Measurements from ENCODE around the gene ETS2.

The ETS2 gene

DNA sequence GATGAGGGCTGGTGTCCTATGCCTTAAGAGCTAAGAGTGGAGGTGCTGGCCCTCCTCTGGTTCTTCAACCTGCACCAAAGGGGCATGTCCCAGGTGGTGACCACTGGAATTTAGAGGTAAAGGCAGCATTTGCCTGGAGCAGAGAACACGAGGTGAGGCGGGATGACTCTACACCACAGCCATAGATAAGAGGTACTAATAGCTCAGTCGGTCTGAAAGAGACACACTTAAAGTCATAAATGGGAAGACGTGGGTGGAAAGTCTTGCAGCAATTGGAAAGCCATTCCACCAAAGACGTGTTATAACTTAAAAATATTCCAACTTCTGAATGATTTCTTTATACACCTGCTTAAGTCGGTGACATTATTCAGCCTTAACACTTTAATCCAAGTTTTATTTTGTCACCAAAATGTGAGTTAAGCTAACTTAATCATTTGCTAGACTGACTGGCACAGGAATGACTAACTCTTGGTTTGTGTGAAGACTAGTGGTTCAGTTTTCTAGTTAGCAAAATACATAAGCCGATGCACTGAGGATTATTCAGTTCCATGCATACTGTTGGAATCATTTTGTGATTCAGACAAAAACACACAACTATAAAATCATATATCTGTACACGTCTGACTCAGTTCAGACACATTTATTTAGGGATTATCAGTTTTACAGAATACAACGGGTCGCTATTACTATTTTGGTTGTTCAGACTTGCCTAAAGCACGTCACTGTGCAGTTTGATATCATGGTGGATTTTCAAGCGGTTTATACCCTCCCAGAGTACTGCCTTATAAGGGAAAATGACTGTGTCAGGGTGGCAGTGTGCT, 4.6 kb upstream of the ETS2 start:
- H3K4me3 ChIP-seq (ENCODE audit: insufficient read depth, low read depth, low read length), result no peak overlapping the region
- H3K27me3 ChIP-seq (ENCODE audit: control insufficient read depth, insufficient read depth, low read length, poor library complexity, severe bottlenecking), result peaks cover 16% of the 10 kb centered on the region
- H3K36me3 ChIP-seq (ENCODE audit: control insufficient read depth, insufficient read depth, low read length), result no peaks in the 10 kb centered on the region
- H3K4me1 ChIP-seq (ENCODE audit: control insufficient read depth, insufficient read depth, low read length), result peaks cover 4% of the 10 kb centered on the region
- no peak overlapping the region for H3K27ac ChIP-seq (ENCODE audit: insufficient read depth, low read depth, low read length, poor library complexity, severe bottlenecking)
- no peaks in the 10 kb centered on the region for H3K9me3 ChIP-seq (ENCODE audit: control insufficient read depth, low read length)
- WGBS, 2 experiments, result 94% methylated on average over 12 of the region's 12 CpGs

DNA sequence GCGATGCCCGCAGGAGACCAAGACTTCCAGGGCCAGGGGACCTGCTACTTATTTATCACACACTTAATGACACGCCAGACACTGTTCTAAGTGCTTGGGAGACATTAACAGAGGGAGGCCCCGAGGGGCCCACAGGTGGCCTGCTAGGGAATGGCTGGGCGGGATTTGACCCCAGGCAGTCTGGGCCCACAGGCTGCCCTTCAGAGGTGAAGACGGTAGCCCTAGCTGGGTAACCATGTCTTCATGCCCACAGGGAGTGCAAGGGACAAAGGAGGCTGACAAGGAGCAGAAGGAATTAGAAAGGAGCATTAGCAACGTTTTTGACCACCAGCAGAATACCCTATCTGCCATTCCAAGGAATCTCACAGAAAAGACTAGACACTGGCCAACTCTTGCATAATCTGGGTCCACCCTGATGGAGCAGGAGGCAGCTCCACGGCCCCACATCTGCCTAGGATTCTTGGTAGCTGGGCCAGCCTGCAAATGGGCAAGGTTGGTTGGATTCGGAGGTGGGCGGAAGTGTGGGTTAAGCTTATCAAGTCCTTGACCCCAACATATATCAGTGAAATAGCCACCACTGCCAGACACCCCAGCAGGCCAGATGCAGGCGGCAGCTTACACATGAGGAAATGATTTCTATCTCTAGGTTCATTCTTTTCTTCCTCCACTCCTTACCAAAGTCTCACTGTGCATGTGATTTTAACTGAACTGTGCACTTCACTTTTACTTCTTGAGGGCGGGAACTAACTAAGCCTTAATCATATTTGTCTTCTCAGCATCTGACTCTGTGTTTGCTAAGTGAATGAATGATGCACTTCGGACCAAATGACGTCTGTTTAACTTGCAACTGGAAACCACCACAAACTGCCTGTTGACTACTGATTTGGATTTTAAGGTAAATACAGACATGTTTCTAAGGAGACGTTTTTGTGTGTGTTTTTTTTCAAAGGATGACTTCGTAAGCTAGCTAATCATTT, 3.4 kb upstream of the ETS2 start:
- H3K4me3 ChIP-seq (ENCODE audit: insufficient read depth, low read depth, low read length), result no peak overlapping the region
- peaks cover 6% of the 10 kb centered on the region for H3K4me1 ChIP-seq (ENCODE audit: control insufficient read depth, insufficient read depth, low read length)
- H3K27me3 ChIP-seq (ENCODE audit: control insufficient read depth, insufficient read depth, low read length, poor library complexity, severe bottlenecking), result peaks cover 27% of the 10 kb centered on the region
- no peaks in the 10 kb centered on the region for H3K9me3 ChIP-seq (ENCODE audit: control insufficient read depth, low read length)
- 88 to 89% methylated on average over 13 to 16 of the region's 16 CpGs for WGBS, 2 experiments
- H3K27ac ChIP-seq (ENCODE audit: insufficient read depth, low read depth, low read length, poor library complexity, severe bottlenecking), result no peak overlapping the region
- H3K36me3 ChIP-seq (ENCODE audit: control insufficient read depth, insufficient read depth, low read length), result no peaks in the 10 kb centered on the region

DNA sequence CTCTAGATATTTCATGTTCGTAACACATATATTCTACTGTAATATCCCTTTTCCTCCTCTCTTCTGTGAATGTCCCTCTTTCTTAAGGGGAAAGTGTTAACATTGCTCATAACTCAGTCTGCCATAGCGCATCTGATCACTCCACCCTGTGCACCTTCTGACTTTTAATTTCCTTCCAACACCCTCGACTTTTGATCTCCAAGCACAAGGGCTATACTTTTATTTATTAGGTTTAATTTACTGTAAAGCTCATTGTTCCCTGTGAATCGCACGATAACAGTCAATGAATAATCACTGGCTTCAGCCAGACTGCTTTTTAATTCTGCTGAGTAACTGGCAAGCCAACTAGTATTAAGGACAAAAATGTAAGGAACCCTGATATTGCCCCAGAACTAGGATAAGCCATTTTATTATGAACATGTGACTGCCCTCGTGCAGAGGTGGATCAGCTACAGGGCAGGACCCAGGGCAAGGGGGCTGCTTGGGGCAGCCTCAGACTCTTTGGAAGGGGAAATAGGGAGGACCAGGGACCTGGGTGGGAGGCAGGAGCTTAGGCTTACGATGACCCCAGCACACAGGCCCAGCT, 2.6 kb upstream of the ETS2 start:
- Histone ChIP-seq H3K36me3 (ENCODE audit: control insufficient read depth, insufficient read depth, low read length) (no peaks in the 10 kb centered on the region), H3K27me3 (ENCODE audit: control insufficient read depth, insufficient read depth, low read length, poor library complexity, severe bottlenecking) (peaks cover 28% of the 10 kb centered on the region), H3K27ac (ENCODE audit: insufficient read depth, low read depth, low read length, poor library complexity, severe bottlenecking) (no peak overlapping the region), H3K4me3 (ENCODE audit: insufficient read depth, low read depth, low read length) (no peak overlapping the region), H3K4me1 (ENCODE audit: control insufficient read depth, insufficient read depth, low read length) (peaks cover 13% of the 10 kb centered on the region), H3K9me3 (ENCODE audit: control insufficient read depth, low read length) (no peaks in the 10 kb centered on the region)
- WGBS, 2 experiments, result 88 to 94% methylated on average over 6 to 7 of the region's 7 CpGs

DNA sequence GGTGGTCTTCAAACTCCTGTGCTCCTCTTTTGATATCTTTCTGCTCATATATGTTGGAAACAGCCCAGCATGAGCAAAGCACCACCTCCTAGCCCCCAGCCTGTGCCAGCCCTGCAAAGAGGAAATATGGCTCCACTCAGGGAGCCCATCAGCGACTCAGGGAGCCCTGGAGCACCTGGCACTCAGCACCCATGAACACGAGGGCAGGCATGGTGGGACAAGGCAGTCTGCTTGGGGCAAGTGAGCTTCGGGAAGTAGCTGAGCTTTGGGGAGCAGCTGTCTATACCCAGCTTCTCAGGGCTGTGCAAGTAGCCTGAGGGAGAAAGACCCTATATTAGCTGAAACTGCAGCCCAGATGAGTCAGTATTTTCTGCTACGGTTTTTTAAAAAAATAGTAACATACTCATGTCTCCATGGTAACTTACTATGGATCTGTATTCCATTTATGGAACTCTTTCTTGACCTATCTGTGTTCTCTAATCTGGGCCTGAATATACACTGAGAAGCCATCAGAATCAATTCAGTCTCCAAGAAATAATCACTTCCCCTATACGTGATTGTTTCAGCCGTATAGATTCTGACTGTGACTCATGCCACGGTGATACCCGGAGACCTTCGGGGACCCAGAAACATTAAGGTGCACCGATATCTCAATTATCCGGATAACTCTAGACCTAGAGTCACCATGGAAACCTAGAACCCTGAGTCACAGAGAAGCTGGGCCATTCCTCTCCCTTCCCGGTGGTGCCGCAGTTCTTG, 1.5 kb upstream of the ETS2 start:
- peaks cover 28% of the 10 kb centered on the region for H3K27me3 ChIP-seq (ENCODE audit: control insufficient read depth, insufficient read depth, low read length, poor library complexity, severe bottlenecking)
- no peaks in the 10 kb centered on the region for H3K36me3 ChIP-seq (ENCODE audit: control insufficient read depth, insufficient read depth, low read length)
- peaks cover 13% of the 10 kb centered on the region for H3K4me1 ChIP-seq (ENCODE audit: control insufficient read depth, insufficient read depth, low read length)
- H3K4me3 ChIP-seq (ENCODE audit: insufficient read depth, low read depth, low read length), result no peak overlapping the region
- H3K27ac ChIP-seq (ENCODE audit: insufficient read depth, low read depth, low read length, poor library complexity, severe bottlenecking), result no peak overlapping the region
- H3K9me3 ChIP-seq (ENCODE audit: control insufficient read depth, low read length), result no peaks in the 10 kb centered on the region
- 81 to 82% methylated on average over 13 of the region's 13 CpGs for WGBS, 2 experiments

DNA sequence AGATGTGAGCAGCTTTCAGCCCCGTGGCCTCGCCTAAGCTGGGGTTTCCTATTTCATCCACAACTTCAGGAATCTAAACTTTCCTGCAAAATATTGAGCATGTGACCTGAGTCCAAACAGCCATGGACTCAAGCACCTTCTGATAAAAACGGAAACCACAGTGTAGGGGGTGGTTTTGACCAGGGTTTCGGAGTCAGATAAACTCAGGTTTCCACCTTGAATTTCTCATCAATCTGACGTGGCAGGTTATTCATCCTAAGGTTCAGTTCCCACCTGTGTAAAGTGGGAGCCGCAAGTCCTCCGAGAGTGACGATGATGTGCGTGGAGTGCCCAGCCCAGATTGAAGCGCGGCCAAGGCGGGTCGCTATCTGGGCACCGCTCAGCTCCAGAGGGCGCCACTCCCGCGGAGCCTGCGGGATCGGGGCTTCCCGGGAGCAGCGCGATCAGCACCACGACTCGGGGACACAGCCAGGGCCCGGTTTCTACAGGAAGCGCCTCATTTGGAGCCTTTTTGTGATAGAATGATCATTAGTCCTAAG, 871 bp upstream of the ETS2 start:
- Histone ChIP-seq H3K4me1 (ENCODE audit: control insufficient read depth, insufficient read depth, low read length) (peaks cover 13% of the 10 kb centered on the region), H3K9me3 (ENCODE audit: control insufficient read depth, low read length) (no peaks in the 10 kb centered on the region), H3K36me3 (ENCODE audit: control insufficient read depth, insufficient read depth, low read length) (no peaks in the 10 kb centered on the region), H3K27me3 (ENCODE audit: control insufficient read depth, insufficient read depth, low read length, poor library complexity, severe bottlenecking) (peaks cover 28% of the 10 kb centered on the region), H3K27ac (ENCODE audit: insufficient read depth, low read depth, low read length, poor library complexity, severe bottlenecking) (no peak overlapping the region), H3K4me3 (ENCODE audit: insufficient read depth, low read depth, low read length) (peak overlapping the region; percentile 78)
- 13 to 15% methylated on average over 26 of the region's 26 CpGs for WGBS, 2 experiments

DNA sequence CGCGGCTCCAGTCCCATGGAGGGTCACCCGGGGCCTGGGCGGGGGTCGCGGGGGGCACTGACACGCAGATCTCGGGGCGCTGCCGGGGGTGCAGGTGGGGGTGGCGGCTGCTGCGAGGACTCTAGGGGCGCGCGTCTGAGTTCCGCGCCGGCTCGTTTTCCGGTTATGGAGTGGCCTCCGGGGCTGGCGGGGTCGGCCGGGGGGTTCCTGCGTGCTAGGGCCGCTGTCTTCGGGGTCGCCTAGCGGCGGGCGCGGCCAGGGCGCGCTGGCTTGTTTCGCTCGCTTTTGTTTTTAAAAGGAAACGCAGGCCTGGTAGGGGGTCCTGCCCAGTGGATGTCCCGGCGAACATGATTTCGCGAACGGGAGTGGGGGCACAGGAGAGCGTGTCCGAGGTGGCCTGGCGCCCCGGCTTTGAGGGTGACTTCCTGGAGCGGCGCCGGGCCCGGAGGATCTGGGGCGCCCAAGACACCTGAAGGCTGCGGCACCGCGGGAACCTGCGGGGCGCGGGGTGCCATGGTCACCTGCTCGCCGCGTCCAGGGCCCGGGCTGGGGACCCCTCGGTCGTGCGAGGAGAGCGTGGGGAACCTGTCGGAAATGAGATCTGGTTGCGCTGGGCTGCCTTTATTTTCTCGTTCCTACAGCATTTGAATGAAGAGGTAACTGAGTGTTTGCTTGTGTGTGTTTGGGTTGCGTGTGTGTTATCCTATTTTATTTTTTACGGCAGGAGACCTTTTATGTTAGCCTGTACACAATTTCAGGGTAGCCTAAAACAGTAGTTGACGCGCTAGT, 618 bp downstream of the ETS2 start:
- peaks cover 13% of the 10 kb centered on the region for H3K4me1 ChIP-seq (ENCODE audit: control insufficient read depth, insufficient read depth, low read length)
- no peak overlapping the region for H3K27ac ChIP-seq (ENCODE audit: insufficient read depth, low read depth, low read length, poor library complexity, severe bottlenecking)
- H3K9me3 ChIP-seq (ENCODE audit: control insufficient read depth, low read length), result no peaks in the 10 kb centered on the region
- H3K36me3 ChIP-seq (ENCODE audit: control insufficient read depth, insufficient read depth, low read length), result no peaks in the 10 kb centered on the region
- H3K27me3 ChIP-seq (ENCODE audit: control insufficient read depth, insufficient read depth, low read length, poor library complexity, severe bottlenecking), result peaks cover 28% of the 10 kb centered on the region
- H3K4me3 ChIP-seq (ENCODE audit: insufficient read depth, low read depth, low read length), result peak overlapping the region; percentile 78
- WGBS, 2 experiments, result 0 to 1% methylated on average over 72 of the region's 72 CpGs

DNA sequence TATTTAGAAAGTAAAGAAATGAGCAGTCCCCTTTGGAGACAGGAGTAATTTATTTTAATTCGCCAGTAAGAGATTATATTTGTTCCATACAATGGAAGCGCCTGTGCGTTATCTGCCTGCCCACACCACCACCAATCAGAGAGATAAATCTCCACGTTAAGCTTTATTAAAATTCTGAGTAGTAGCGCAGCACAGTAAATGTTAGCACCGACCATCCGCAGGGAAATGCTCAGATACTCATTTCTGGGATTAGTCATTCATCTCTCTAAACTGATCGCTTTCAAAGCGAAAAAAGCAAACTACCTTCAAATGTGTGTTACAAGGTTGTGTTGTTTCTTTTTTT, 1.2 kb downstream of the ETS2 start:
- Histone ChIP-seq H3K27ac (ENCODE audit: insufficient read depth, low read depth, low read length, poor library complexity, severe bottlenecking) (no peak overlapping the region), H3K9me3 (ENCODE audit: control insufficient read depth, low read length) (no peaks in the 10 kb centered on the region)
- 7 to 10% methylated on average over 5 to 9 of the region's 9 CpGs for WGBS, 2 experiments

DNA sequence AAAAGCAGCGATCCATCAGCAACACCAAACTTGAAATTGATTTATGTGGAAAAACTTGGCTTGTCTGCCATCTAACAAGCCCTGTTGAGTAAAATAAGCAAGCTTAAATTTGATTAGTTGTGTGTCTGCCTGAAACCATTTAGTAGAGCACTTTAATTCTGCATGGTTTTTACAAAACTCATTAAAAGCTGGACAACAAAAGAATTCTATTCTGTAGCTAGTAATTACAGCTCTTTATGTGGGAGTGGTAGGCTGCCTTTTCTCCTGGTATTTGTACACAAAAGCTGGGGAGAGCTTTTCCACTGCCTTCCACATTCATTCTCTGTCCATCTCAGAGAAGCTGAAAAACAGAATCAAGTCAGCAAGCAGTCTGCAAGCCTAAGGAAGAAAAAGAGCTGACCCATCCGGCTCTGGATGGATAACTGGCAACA, 1.7 kb downstream of the ETS2 start:
- 34 to 47% methylated on average over 2 of the region's 2 CpGs for WGBS, 2 experiments
- Histone ChIP-seq H3K27ac (ENCODE audit: insufficient read depth, low read depth, low read length, poor library complexity, severe bottlenecking) (no peak overlapping the region), H3K4me3 (ENCODE audit: insufficient read depth, low read depth, low read length) (peak overlapping the region; percentile 78)

More for the DNA sequence above, 1.2 kb downstream of the ETS2 start:
- Histone ChIP-seq H3K4me1 (ENCODE audit: control insufficient read depth, insufficient read depth, low read length) (peaks cover 13% of the 10 kb centered on the region), H3K36me3 (ENCODE audit: control insufficient read depth, insufficient read depth, low read length) (no peaks in the 10 kb centered on the region), H3K27me3 (ENCODE audit: control insufficient read depth, insufficient read depth, low read length, poor library complexity, severe bottlenecking) (peaks cover 28% of the 10 kb centered on the region), H3K4me3 (ENCODE audit: insufficient read depth, low read depth, low read length) (peak overlapping the region; percentile 78)

DNA sequence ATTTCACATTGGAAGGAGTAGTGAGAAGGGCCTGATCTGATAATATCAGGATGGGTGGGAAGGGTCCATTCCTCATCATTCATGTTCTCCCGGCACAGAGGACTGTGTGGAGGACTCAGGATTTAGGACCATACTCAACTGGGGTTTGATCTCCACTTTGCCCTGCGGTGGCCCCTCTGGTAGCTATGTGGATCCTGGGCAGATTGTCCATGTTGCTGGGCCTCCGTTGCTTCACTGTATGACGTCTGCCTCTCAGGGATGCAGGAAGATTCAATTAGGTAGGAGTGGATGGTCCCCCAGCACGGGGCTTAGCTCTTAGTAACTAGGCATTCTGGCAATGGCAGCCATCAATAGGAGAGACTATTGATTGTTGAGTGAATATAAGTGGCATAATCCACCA, 2.3 kb downstream of the ETS2 start:
- 75 to 76% methylated on average over 5 of the region's 5 CpGs for WGBS, 2 experiments

More for the DNA sequence above, 1.7 kb downstream of the ETS2 start:
- Histone ChIP-seq H3K36me3 (ENCODE audit: control insufficient read depth, insufficient read depth, low read length) (no peaks in the 10 kb centered on the region), H3K4me1 (ENCODE audit: control insufficient read depth, insufficient read depth, low read length) (peaks cover 13% of the 10 kb centered on the region), H3K27me3 (ENCODE audit: control insufficient read depth, insufficient read depth, low read length, poor library complexity, severe bottlenecking) (peaks cover 28% of the 10 kb centered on the region), H3K9me3 (ENCODE audit: control insufficient read depth, low read length) (no peaks in the 10 kb centered on the region)

More for the DNA sequence above, 2.3 kb downstream of the ETS2 start:
- no peak overlapping the region for H3K27ac ChIP-seq (ENCODE audit: insufficient read depth, low read depth, low read length, poor library complexity, severe bottlenecking)
- no peaks in the 10 kb centered on the region for H3K36me3 ChIP-seq (ENCODE audit: control insufficient read depth, insufficient read depth, low read length)
- H3K4me3 ChIP-seq (ENCODE audit: insufficient read depth, low read depth, low read length), result no peak overlapping the region
- H3K4me1 ChIP-seq (ENCODE audit: control insufficient read depth, insufficient read depth, low read length), result peaks cover 13% of the 10 kb centered on the region
- no peaks in the 10 kb centered on the region for H3K9me3 ChIP-seq (ENCODE audit: control insufficient read depth, low read length)
- H3K27me3 ChIP-seq (ENCODE audit: control insufficient read depth, insufficient read depth, low read length, poor library complexity, severe bottlenecking), result peaks cover 28% of the 10 kb centered on the region
